ENCODE measurements around the gene S100A9. TPM values are rescaled to one million over a fixed set of nuclear protein-coding genes. Genes with fewer than 3 reads are reported as not detected.
"Not testable (repeated sequence)": the region's sequence is repeated elsewhere in the genome, so short reads cannot be mapped to it uniquely, and the experiment has no call there.

The S100A9 gene
- total RNA-seq, 1 donor from 2014 or later, result 19.1 TPM

GRCh38 chr1:153405825-153406599 lies 48.4 kb downstream of the S100A9 start:
- DNase-seq (ENCODE audit: low spot score), result not testable (repeated sequence)

- DNase-seq (ENCODE audit: low spot score), result not testable (repeated sequence)
Measured at GRCh38 chr1:153407274-153407673, 49.6 kb downstream of the S100A9 start.

Other genes starting within 250 kb of the S100A9 start
- gene SPRR2F, start 244.3 kb upstream of the S100A9 start, total RNA-seq, result not detected
- not detected for gene SPRR2G, start 207.0 kb upstream of the S100A9 start, total RNA-seq
- not detected for gene LELP1, start 154.4 kb upstream of the S100A9 start, total RNA-seq
- gene PRR9, start 140.3 kb upstream of the S100A9 start, total RNA-seq, result not detected
- gene LORICRIN, start 98.2 kb upstream of the S100A9 start, total RNA-seq, result not detected
- not detected for gene PGLYRP3, start 44.9 kb upstream of the S100A9 start, total RNA-seq
- gene PGLYRP4, start 9.0 kb upstream of the S100A9 start, total RNA-seq, result not detected
- 0.75 TPM for gene S100A12, start 17.8 kb downstream of the S100A9 start, total RNA-seq
- gene S100A8, start 33.2 kb downstream of the S100A9 start, total RNA-seq, result 7.0 TPM
- gene S100A7A, start 58.7 kb downstream of the S100A9 start, total RNA-seq, result not detected
- not detected for gene S100A7, start 102.8 kb downstream of the S100A9 start, total RNA-seq
- gene S100A6, start 178.1 kb downstream of the S100A9 start, total RNA-seq, result 824 TPM
- gene S100A5, start 183.1 kb downstream of the S100A9 start, total RNA-seq, result not detected
- gene S100A4, start 188.0 kb downstream of the S100A9 start, total RNA-seq, result 66.8 TPM
- gene S100A3, start 191.4 kb downstream of the S100A9 start, total RNA-seq, result not detected
- gene S100A2, start 208.0 kb downstream of the S100A9 start, total RNA-seq, result 1.4 TPM